C4-2B (cell line): ENCODE results near the gene BLMH.

Experiments
- H3K27ac ChIP-seq: fragments of 450-650 bp; 2 replicates; pipeline ENCODE4 v1.5.1; 2017
- CTCF ChIP-seq: fragments of 450-650 bp; conservative IDR thresholded peaks from 2 replicates; pipeline ENCODE4 v1.5.1; 2017; ENCODE audit warnings: mild to moderate bottlenecking
- ZFX ChIP-seq: fragments of 450-650 bp; IDR thresholded peaks from 2 replicates; pipeline ENCODE4 v1.6.1; 2017

Gene BLMH

GRCh38 chr17:30249460-30249859 is 42.3 kb downstream of the BLMH start:
- no peak overlapping the region for H3K27ac ChIP-seq
- TF ChIP-seq ZFX = no peak
- no peak for TF ChIP-seq CTCF

GRCh38 chr17:30248786-30249185 is 43.0 kb downstream of the BLMH start:
- TF ChIP-seq ZFX (no peak), CTCF (no peak)

GRCh38 chr17:30246460-30246859 is 45.3 kb downstream of the BLMH start:
- TF ChIP-seq CTCF (no peak), ZFX (no peak)
- no peak overlapping the region for H3K27ac ChIP-seq

More at GRCh38 chr17:30248786-30249185, 43.0 kb downstream of the BLMH start:
- H3K27ac ChIP-seq = no peak overlapping the region

GRCh38 chr17:30244853-30245385 is 46.8 kb downstream of the BLMH start:
- TF ChIP-seq ZFX (no peak), CTCF (no peak)
- no peak overlapping the region for H3K27ac ChIP-seq

GRCh38 chr17:30243568-30243967 is 48.2 kb downstream of the BLMH start:
- no peak overlapping the region for H3K27ac ChIP-seq
- TF ChIP-seq ZFX (no peak), CTCF (no peak)

GRCh38 chr17:30243002-30243401 is 48.7 kb downstream of the BLMH start:
- TF ChIP-seq CTCF (no peak), ZFX (no peak)

GRCh38 chr17:30241051-30241450 is 50.7 kb downstream of the BLMH start:
- H3K27ac ChIP-seq = no peak overlapping the region
- TF ChIP-seq ZFX (no peak), CTCF (no peak)

More at GRCh38 chr17:30243002-30243401, 48.7 kb downstream of the BLMH start:
- no peak overlapping the region for H3K27ac ChIP-seq
